Measurements from ENCODE around the gene REPS1. TPM values are rescaled to one million over a fixed set of nuclear protein-coding genes. Genes with fewer than 3 reads are reported as not detected.
"Not testable (repeated sequence)": the region's sequence is repeated elsewhere in the genome, so short reads cannot be mapped to it uniquely, and the experiment has no call there.

REPS1 gene
- total RNA-seq, 2 donors from 2014 or later: 33.0 to 34.1 TPM

DNA sequence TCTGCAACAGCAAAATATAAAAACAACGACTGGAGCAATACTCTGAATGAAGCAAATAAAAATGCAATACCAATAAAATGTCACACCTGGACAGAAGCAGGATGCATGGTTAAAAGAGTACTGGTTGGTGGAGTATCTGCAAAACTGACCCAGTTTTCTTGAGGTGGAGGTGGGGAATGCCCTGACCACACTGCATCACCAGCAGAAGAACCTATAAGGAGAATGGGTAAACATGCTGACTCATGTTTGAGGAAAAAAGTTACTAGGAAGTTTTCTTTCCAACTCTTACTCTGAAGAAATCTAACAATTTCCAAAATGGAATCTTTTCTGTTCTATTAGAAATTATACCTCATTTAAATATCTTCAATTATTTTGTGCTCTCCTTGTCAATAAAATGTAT lies 43.6 kb downstream of the REPS1 start:
- H3K27ac ChIP-seq (ENCODE audit: low read depth, low read length): no peak overlapping the region
- Mint-ChIP-seq H3K4me1 (peaks cover 24% of the 10 kb centered on the region), H3K27ac (peak overlapping the region; percentile 64), H3K4me3 (no peak overlapping the region), H3K27me3 (ENCODE audit: insufficient read depth) (no peaks in the 10 kb centered on the region), H3K9me3 (no peaks in the 10 kb centered on the region), H3K36me3 (ENCODE audit: low read depth) (peaks cover 24% of the 10 kb centered on the region)
- WGBS, 2 experiments (ENCODE audit: insufficient coverage in 1 of 2, insufficient read length in 1 of 2): 88% methylated on average over 1 of the region's 1 CpG; no CpG with 5 or more reads in 1 of the 2 experiments
- no peak overlapping the region for H3K4me3 ChIP-seq (ENCODE audit: low read length)
- H3K4me1 ChIP-seq (ENCODE audit: control insufficient read depth, insufficient read depth, low read length): peaks cover 5% of the 10 kb centered on the region
- no peaks in the 10 kb centered on the region for H3K27me3 ChIP-seq (ENCODE audit: control insufficient read depth, insufficient read depth, low read length, poor library complexity, severe bottlenecking)
- DNase-seq: no peak
- H3K36me3 ChIP-seq (ENCODE audit: control insufficient read depth, insufficient read depth, low read length): peaks cover 44% of the 10 kb centered on the region
- no peaks in the 10 kb centered on the region for H3K9me3 ChIP-seq (ENCODE audit: control insufficient read depth, low read length)
- no peak overlapping the region for H3K9ac ChIP-seq (ENCODE audit: extremely low read depth, low read length, poor library complexity, severe bottlenecking)
- TF ChIP-seq, protein P1, sequence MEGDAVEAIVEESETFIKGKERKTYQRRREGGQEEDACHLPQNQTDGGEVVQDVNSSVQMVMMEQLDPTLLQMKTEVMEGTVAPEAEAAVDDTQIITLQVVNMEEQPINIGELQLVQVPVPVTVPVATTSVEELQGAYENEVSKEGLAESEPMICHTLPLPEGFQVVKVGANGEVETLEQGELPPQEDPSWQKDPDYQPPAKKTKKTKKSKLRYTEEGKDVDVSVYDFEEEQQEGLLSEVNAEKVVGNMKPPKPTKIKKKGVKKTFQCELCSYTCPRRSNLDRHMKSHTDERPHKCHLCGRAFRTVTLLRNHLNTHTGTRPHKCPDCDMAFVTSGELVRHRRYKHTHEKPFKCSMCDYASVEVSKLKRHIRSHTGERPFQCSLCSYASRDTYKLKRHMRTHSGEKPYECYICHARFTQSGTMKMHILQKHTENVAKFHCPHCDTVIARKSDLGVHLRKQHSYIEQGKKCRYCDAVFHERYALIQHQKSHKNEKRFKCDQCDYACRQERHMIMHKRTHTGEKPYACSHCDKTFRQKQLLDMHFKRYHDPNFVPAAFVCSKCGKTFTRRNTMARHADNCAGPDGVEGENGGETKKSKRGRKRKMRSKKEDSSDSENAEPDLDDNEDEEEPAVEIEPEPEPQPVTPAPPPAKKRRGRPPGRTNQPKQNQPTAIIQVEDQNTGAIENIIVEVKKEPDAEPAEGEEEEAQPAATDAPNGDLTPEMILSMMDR (conservative IDR thresholded peaks at IDR 0.05): no peak

DNA sequence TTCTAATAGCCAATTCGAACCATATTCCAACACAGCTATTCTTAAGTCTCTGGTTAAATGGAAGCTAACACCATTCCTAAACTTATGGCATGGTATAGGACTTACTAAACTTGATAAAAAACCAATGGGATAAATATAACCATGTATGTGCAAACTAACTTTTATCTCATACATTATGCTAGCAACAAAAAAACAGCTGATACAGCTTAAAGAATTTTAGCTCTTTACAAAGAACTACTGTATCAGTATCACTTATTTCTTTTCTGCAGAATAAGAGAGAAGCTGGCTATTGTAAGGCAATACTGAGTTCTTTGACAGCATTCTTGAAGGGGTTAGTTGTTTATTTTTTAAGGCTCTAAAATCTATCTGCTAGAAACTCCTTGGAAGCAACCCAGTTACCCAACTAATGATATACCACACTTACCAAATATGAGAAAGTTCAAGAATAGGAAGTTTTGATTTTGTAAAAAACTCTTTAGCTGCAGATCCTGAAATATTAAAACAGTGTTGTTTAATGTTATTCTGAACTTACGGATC lies 44.9 kb downstream of the REPS1 start:
- H3K4me1 Mint-ChIP-seq: peaks cover 15% of the 10 kb centered on the region

DNA sequence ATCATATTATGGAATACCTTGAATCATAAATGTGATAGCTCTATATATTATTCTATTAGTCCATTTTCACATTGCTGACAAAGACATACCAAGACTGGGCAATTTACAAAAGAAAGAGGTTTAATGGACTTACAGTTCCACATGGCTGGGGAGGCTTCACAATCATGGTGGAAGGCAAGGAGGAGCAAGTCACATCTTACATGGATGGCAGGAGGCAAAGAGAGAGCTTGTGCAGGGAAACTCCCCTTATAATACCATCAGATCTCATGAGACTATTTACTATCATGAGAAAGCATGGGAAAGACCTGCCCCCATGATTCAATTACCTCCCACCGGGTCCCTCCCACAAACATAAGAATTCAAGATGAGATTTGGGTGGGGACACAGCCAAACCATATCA lies 51.2 kb downstream of the REPS1 start:
- not testable (repeated sequence) for H3K4me3 Mint-ChIP-seq; H3K27me3 Mint-ChIP-seq (ENCODE audit: insufficient read depth); DNase-seq; H3K4me1 ChIP-seq (ENCODE audit: control insufficient read depth, insufficient read depth, low read length); H3K27me3 ChIP-seq (ENCODE audit: control insufficient read depth, insufficient read depth, low read length, poor library complexity, severe bottlenecking); H3K4me3 ChIP-seq (ENCODE audit: low read length); H3K27ac ChIP-seq (ENCODE audit: low read depth, low read length); H3K27ac Mint-ChIP-seq; H3K4me1 Mint-ChIP-seq; H3K9ac ChIP-seq (ENCODE audit: extremely low read depth, low read length, poor library complexity, severe bottlenecking)
- H3K9me3 ChIP-seq (ENCODE audit: control insufficient read depth, low read length): peaks cover 27% of the 10 kb centered on the region
- Mint-ChIP-seq H3K36me3 (ENCODE audit: low read depth) (peaks cover 47% of the 10 kb centered on the region), H3K9me3 (peaks cover 22% of the 10 kb centered on the region)
- no CpG with 5 or more reads among the region's 1 CpG for WGBS, 2 experiments (ENCODE audit: insufficient coverage in 1 of 2, insufficient read length in 1 of 2)
- H3K36me3 ChIP-seq (ENCODE audit: control insufficient read depth, insufficient read depth, low read length): peaks cover 49% of the 10 kb centered on the region

More for the DNA sequence above, 44.9 kb downstream of the REPS1 start:
- 90 to 100% methylated on average over 1 to 2 of the region's 2 CpGs for WGBS, 2 experiments (ENCODE audit: insufficient coverage in 1 of 2, insufficient read length in 1 of 2)
- DNase-seq: no peak
- H3K4me3 Mint-ChIP-seq: no peak overlapping the region
- no peaks in the 10 kb centered on the region for H3K27me3 Mint-ChIP-seq (ENCODE audit: insufficient read depth)
- Histone ChIP-seq H3K4me3 (ENCODE audit: low read length) (no peak overlapping the region), H3K27me3 (ENCODE audit: control insufficient read depth, insufficient read depth, low read length, poor library complexity, severe bottlenecking) (no peaks in the 10 kb centered on the region), H3K9ac (ENCODE audit: extremely low read depth, low read length, poor library complexity, severe bottlenecking) (no peak overlapping the region), H3K4me1 (ENCODE audit: control insufficient read depth, insufficient read depth, low read length) (peaks cover 5% of the 10 kb centered on the region), H3K9me3 (ENCODE audit: control insufficient read depth, low read length) (peaks cover 3% of the 10 kb centered on the region), H3K36me3 (ENCODE audit: control insufficient read depth, insufficient read depth, low read length) (peaks cover 50% of the 10 kb centered on the region), H3K27ac (ENCODE audit: low read depth, low read length) (no peak overlapping the region)
- H3K9me3 Mint-ChIP-seq: peaks cover 1% of the 10 kb centered on the region
- H3K27ac Mint-ChIP-seq: no peak overlapping the region
- H3K36me3 Mint-ChIP-seq (ENCODE audit: low read depth): peaks cover 34% of the 10 kb centered on the region
- TF ChIP-seq, protein P1 (conservative IDR thresholded peaks at IDR 0.05): no peak

DNA sequence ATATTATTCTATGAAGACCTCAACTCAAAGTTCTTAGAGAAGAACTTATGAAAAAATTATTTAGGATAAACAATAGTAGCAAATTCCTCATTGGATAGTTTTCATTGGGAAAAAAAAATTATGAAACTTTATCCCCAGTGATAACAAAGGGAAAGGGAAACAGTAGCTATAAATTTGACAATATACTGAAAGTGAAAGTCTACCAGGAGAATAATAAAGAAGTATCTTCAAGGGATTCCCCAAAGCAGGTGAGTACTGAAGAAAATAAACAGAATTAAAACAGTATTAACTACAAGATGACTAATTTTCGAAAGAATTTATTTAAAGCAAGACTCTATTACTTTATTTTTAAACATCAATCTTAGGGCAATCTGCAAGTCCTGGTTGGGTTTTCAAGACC lies 56.4 kb downstream of the REPS1 start:
- H3K4me1 Mint-ChIP-seq: no peaks in the 10 kb centered on the region
- no peak overlapping the region for H3K9ac ChIP-seq (ENCODE audit: extremely low read depth, low read length, poor library complexity, severe bottlenecking)
- H3K9me3 ChIP-seq (ENCODE audit: control insufficient read depth, low read length): peaks cover 9% of the 10 kb centered on the region
- H3K36me3 Mint-ChIP-seq (ENCODE audit: low read depth): peaks cover 13% of the 10 kb centered on the region
- no peaks in the 10 kb centered on the region for H3K27me3 Mint-ChIP-seq (ENCODE audit: insufficient read depth)
- peak overlapping the region; percentile 53 for H3K27ac Mint-ChIP-seq
- peaks cover 20% of the 10 kb centered on the region for H3K36me3 ChIP-seq (ENCODE audit: control insufficient read depth, insufficient read depth, low read length)
- TF ChIP-seq, protein P1 (conservative IDR thresholded peaks at IDR 0.05): no peak
- WGBS, 2 experiments (ENCODE audit: insufficient coverage in 1 of 2, insufficient read length in 1 of 2): 90% methylated on average over 1 of the region's 1 CpG; no CpG with 5 or more reads in 1 of the 2 experiments
- no peaks in the 10 kb centered on the region for H3K4me1 ChIP-seq (ENCODE audit: control insufficient read depth, insufficient read depth, low read length)
- H3K27ac ChIP-seq (ENCODE audit: low read depth, low read length): no peak overlapping the region
- no peak overlapping the region for H3K4me3 Mint-ChIP-seq
- H3K4me3 ChIP-seq (ENCODE audit: low read length): no peak overlapping the region
- DNase-seq: no peak
- peaks cover 9% of the 10 kb centered on the region for H3K9me3 Mint-ChIP-seq
- no peaks in the 10 kb centered on the region for H3K27me3 ChIP-seq (ENCODE audit: control insufficient read depth, insufficient read depth, low read length, poor library complexity, severe bottlenecking)
